Limb (tissue), 2 donors: ENCODE measurements around the gene FHIT.
A peak's percentile ranks its signal among the peaks of the same experiment; 100 is the strongest.

Experiments
- DNase-seq, 2 donors: peaks; one replicate each; pipeline ENCODE4 v3.0.0-alpha.2; 2016; ENCODE audit errors: extremely low spot score in 2 of 2

Gene FHIT

DNA sequence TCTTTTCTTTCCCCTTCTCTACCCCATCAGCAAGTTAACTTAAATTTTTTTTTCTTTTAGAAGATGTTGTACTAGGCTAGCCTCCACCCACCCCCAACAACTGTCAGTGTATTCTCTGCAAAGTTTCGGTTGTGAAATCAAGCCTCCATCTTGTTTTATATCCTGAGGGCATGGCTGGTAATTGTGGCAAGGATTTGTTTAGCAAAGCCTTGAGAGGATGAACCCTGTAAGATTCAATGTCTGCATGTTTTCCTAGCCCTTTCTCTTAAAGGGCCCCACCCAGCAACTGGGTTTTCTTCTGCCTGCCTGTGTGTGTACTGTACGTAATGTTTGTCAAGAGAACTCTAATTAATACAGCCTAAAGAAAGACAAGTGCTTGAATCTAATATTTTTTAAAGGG is 475.3 kb downstream of the FHIT start:
- no peak for DNase-seq

- DNase-seq, result no peak
Observed at GRCh38 chr3:60774617-60775016, 476.6 kb downstream of the FHIT start.

GRCh38 chr3:60772584-60772983 is 478.7 kb downstream of the FHIT start:
- no peak for DNase-seq

GRCh38 chr3:60771766-60772165 is 479.5 kb downstream of the FHIT start:
- no peak for DNase-seq

- DNase-seq, result no peak
Observed at GRCh38 chr3:60770532-60770931, 480.7 kb downstream of the FHIT start.

- no peak for DNase-seq
Observed at GRCh38 chr3:60767536-60767935, 483.7 kb downstream of the FHIT start.

DNA sequence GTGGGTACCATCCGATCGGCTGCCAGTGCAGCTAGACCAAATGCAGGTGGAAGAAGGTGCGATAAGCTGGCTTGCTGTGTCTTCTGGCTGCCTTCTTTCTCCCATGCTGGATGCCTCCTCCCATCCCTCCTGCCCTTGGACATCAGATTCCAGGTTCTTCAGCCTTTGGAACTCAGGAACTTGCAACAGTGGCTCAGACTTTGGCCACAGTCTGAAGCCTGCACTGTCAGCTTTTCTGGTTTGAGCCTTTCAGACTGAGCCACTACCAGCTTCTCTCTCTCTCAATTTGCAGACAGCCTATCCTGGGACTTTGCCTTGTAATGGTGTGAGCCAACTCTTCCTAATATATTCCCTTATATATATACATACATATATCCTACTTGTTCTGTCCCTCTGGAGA is 485.5 kb downstream of the FHIT start:
- no peak for DNase-seq

GRCh38 chr3:60764870-60765269 is 486.4 kb downstream of the FHIT start:
- DNase-seq, result no peak

- DNase-seq, result no peak
Observed at GRCh38 chr3:60760145-60760544, 491.1 kb downstream of the FHIT start.

GRCh38 chr3:60759439-60759838 is 491.8 kb downstream of the FHIT start:
- no peak for DNase-seq

GRCh38 chr3:60758831-60759230 is 492.4 kb downstream of the FHIT start:
- DNase-seq, result no peak

- no peak for DNase-seq
Observed at GRCh38 chr3:60758171-60758570, 493.1 kb downstream of the FHIT start.

- DNase-seq, result no peak
Observed at GRCh38 chr3:60757724-60758123, 493.5 kb downstream of the FHIT start.

DNA sequence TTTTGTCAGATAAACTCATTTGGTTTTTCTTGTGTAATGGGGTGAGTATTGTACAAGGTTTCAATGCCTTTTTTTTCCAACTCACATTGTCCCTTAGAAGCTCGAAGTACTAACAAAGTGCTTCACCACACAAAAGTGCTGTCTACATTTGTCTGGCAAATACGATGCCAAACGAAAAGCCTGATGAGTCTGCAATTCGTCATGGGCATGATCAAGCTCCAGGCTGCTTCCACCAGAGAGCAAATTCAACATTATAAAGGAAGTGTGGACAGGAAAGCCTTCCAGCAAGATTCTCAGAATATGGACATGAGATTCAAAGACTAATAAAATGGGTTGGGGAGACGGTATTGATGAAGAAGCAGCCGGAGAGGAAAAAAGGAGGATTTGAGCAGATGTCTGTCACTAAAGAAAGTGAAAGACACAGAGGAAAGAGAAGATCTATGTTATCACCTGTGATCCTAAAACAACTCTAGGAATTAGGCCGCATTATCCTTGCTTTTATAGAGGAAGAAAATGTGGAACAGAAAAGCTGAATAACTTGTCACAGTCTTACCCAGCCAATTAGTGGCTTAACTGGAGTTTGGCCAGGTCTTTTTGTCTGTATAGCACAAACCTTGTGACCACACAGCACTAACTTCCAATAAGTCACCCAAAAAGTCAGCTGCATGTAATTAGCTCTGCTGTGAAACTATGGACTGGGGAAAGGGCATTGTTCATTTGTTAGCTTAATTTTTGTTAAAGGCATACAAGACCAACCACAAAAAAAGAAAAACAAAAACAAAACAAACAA is 494.8 kb downstream of the FHIT start:
- DNase-seq, result no peak

DNA sequence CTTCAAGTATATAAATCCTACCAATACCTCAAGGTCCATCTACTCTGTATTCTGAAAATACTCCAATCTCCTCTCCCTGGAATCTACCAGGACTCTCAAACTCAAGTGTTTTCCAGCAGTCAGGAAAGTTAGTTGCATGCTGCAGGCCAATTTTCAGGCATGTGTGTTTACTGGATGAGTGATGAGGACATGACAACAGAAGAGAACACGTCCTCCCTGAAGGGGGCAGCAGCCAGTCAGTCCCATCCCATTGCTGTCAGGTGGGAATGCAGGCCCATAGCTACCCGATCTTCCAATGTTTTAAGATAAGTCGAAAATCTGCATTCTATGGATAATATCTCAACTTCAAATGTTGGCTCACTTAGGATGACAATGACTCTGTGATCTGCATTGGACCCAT is 496.2 kb downstream of the FHIT start:
- no peak for DNase-seq

DNA sequence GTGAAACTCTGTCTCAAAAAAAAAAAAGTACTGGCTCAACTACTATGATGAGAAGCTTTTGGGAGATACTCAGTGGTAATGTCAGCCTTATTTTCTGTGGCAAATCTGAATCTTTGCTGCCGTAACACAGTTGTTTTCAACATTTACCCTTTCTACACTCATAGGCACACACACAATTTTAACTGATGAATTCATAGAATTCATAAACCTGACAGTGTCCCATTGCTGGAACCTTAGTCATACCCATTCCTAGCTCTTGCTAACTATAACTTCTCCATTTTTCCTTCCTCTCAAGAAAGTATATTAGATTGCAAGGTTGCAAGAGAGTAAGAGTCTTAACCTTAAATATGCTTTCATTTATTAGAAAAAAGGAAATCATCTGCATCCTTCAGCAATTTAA is 496.6 kb downstream of the FHIT start:
- DNase-seq, result no peak

GRCh38 chr3:60752809-60753208 is 498.4 kb downstream of the FHIT start:
- DNase-seq, result peak in 1 of 2 donors; percentile 34

DNA sequence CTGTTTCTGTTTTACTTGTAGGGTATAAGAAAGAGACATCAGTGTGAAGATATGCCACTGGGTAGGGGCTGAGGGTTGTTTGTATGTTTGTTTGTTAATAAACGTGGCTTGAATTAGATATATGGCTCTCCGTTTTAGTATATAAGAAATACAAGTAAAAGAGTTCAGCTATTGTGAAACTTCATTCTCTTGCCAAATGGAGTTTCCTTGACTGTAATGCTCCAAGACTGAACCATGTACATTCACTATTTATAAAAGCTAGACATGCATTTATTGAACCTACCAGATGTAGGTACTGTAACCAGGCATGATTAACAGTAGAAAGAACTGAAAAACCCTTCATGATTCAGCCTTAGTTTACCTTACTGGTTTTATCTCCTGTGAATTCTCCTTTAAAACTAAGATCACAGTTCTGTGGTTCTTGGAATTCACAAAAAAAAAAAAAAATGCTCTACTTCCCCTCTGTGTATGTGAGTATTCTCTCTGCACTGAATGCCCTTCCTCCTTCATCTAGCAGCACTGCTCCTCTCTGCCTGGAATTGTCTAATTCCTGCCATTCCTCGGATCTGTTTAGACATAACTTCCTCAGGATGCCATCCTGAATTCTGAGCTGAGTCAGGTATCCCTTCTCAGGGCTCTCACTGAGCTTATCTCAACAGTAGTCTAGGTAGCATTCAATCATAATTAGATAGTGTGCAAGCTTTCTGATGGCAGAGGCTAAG is 504.4 kb downstream of the FHIT start:
- DNase-seq, result no peak

GRCh38 chr3:60746043-60746638 is 505.1 kb downstream of the FHIT start:
- DNase-seq, result no peak

DNA sequence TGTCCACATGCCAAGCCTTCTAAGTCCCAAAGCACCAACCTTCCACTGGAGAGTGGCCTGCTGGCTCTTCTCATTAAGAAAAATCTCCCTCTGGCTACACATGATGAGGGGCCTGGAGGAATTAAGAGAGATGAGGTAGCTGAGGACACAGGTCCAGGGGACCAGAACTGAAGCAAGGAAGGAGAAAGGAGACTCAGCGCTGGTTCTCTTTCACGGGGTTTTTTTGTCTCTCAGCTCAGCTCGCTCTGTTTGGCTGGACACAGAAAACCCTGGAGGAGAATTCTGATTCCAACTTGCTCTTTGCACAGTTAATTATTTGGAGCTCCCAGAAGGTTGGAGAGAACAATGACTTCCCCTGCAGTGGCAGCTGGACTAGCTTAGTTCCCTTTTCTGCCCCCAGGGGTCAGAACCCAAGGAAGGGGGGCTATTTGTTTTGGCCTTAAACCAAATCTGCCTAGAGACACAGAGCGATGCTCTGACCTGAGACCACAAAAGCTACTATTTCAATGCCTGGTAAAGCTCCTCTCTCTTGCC is 507.6 kb downstream of the FHIT start:
- peak; percentile 18 to 47 for DNase-seq

- no peak for DNase-seq
Observed at GRCh38 chr3:60742606-60743145, 508.6 kb downstream of the FHIT start.
